ENCODE data around the gene TAOK2. TPM values are rescaled to one million over a fixed set of nuclear protein-coding genes. Genes with fewer than 3 reads are reported as not detected.
A peak's percentile ranks its signal among the peaks of the same experiment; 100 is the strongest.

Gene TAOK2
- total and polyA plus RNA-seq, 3 donors from 2014 or later: 66.5 to 140 (median 126) TPM

DNA sequence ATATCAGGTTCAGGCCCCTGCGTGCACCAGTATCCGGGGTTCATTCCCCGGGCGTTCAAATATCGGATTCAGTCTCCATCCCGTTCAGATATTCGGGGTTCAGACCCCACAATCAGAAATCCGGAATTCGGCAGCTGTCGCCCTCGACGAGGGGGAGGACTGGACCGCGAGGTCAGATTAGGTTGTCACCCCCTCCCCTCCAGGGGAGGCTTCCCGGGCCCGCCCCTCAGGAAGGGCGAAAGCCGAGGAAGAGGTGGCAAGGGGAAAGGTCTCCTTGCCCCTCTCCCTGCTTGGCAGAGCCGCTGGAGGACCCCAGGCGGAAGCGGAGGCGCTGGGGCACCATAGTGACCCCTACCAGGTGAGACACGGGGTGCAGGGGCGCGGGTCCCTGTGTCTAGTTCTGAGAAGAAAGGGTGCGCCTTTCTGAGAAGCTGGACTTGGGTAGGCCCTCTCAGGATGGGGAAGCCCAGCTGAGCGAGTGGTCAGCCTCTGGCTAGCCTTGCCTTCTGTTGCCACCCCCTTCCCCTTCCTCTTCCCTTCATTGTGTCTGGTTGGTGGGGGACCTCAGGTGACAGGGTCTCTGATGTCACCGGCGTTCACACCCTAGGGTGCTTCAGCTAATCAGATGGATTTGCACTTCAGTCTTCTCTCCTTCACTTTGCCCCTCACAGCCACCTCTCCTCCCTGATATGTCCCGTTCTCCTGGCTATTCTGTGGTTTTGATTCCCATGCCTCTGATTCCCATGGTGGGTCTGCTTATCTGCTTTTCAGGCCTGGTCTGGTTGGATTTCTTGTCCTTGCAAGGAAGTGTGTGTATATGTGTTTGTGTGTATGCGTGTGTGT, 844 bp downstream of the TAOK2 start:
- peak; percentile 26 for DNase-seq
- no peaks in the 10 kb centered on the region for H3K27me3 ChIP-seq
- H3K9me3 ChIP-seq: no peaks in the 10 kb centered on the region
- WGBS, 2 donors: 1 to 2% methylated on average over 23 to 31 of the region's 31 CpGs
- H3K4me3 ChIP-seq: peak overlapping the region; percentile 90 to 96
- peaks cover 24% of the 10 kb centered on the region for H3K4me1 ChIP-seq
- H3K36me3 ChIP-seq (ENCODE audit: low read depth, missing control alignments): no peaks in the 10 kb centered on the region
- TF ChIP-seq POLR2A (IDR thresholded peaks at IDR 0.05): no peak
- TF ChIP-seq, protein P1, sequence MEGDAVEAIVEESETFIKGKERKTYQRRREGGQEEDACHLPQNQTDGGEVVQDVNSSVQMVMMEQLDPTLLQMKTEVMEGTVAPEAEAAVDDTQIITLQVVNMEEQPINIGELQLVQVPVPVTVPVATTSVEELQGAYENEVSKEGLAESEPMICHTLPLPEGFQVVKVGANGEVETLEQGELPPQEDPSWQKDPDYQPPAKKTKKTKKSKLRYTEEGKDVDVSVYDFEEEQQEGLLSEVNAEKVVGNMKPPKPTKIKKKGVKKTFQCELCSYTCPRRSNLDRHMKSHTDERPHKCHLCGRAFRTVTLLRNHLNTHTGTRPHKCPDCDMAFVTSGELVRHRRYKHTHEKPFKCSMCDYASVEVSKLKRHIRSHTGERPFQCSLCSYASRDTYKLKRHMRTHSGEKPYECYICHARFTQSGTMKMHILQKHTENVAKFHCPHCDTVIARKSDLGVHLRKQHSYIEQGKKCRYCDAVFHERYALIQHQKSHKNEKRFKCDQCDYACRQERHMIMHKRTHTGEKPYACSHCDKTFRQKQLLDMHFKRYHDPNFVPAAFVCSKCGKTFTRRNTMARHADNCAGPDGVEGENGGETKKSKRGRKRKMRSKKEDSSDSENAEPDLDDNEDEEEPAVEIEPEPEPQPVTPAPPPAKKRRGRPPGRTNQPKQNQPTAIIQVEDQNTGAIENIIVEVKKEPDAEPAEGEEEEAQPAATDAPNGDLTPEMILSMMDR (IDR thresholded peaks at IDR 0.05): no peak
- peak overlapping the region; percentile 69 to 95 for H3K27ac ChIP-seq
- intact Hi-C loops (cut with DNase I; ENCODE audit: low total_unique reads): no loop called here

DNA sequence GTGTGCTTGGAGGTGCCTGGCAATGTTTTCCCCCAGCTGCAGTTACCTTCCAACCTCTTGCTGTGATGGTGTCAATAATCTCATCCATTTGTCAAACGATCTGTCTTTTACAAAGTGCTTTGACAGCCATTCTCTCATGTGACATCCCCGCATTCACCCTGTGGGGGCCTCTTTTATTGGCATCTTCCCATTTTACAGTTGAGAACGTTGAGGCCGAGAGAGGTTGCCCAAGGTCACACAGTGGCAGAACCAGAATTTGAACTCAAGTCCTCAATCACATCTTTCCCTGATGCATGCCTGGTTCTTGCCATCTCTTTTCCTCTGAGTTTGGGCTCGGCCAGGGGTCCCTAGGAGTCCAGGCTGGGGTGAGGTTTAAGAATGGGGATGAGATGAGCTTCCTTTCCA, 1.5 kb downstream of the TAOK2 start:
- H3K27me3 ChIP-seq: no peaks in the 10 kb centered on the region
- H3K36me3 ChIP-seq (ENCODE audit: low read depth, missing control alignments): no peaks in the 10 kb centered on the region
- H3K4me1 ChIP-seq: peaks cover 24% of the 10 kb centered on the region
- peak overlapping the region; percentile 69 to 95 for H3K27ac ChIP-seq
- TF ChIP-seq, protein P1 (IDR thresholded peaks at IDR 0.05): no peak
- no peak for TF ChIP-seq POLR2A (IDR thresholded peaks at IDR 0.05)
- 30% methylated on average over 5 of the region's 5 CpGs for WGBS, 2 donors
- no peak for DNase-seq
- H3K4me3 ChIP-seq: peak overlapping the region in 1 of 2 donors; percentile 90
- H3K9me3 ChIP-seq: no peaks in the 10 kb centered on the region
- intact Hi-C loops (cut with DNase I; ENCODE audit: low total_unique reads): no loop called here

DNA sequence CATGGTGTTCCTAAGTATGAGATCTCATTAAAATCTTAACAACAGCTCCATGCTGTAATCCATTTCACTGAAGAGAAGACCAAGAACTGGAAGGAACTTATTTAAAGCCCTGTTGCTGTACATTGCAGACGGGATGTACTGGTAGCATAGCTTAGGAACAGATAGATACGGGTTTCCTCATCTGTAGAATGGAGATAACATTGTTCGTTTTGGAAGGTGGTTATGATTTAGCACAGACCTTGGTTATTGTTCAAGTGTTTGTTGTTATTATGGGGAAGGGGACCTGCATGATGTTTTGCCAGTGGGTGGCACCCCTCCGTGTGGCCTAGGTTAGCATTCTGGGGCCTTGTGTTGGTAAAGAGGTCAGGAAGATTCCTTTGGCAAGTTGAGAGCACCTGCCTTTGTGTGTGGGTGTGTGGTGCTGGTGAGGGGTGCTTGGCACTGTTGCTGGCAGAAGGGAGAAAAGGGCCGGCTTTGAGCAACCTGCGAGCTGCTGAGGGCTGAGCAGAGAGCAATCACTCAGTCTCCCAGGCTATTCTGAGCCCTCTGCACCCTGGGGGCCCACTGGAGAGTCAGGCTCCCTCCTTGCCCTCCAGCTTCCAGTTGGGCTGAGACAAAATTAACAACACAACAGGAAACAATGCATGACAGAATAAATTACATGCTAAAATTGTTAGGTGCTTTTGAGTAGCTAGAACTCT, 2.3 kb downstream of the TAOK2 start:
- DNase-seq: no peak
- intact Hi-C loops (cut with DNase I; ENCODE audit: low total_unique reads): no loop called here
- peaks cover 24% of the 10 kb centered on the region for H3K4me1 ChIP-seq
- no peak for TF ChIP-seq POLR2A (IDR thresholded peaks at IDR 0.05)
- TF ChIP-seq, protein P1 (IDR thresholded peaks at IDR 0.05): no peak
- no peak overlapping the region for H3K4me3 ChIP-seq
- 19 to 28% methylated on average over 6 of the region's 6 CpGs for WGBS, 2 donors
- H3K27ac ChIP-seq: no peak overlapping the region
- no peaks in the 10 kb centered on the region for H3K27me3 ChIP-seq
- H3K36me3 ChIP-seq (ENCODE audit: low read depth, missing control alignments): no peaks in the 10 kb centered on the region
- no peaks in the 10 kb centered on the region for H3K9me3 ChIP-seq

DNA sequence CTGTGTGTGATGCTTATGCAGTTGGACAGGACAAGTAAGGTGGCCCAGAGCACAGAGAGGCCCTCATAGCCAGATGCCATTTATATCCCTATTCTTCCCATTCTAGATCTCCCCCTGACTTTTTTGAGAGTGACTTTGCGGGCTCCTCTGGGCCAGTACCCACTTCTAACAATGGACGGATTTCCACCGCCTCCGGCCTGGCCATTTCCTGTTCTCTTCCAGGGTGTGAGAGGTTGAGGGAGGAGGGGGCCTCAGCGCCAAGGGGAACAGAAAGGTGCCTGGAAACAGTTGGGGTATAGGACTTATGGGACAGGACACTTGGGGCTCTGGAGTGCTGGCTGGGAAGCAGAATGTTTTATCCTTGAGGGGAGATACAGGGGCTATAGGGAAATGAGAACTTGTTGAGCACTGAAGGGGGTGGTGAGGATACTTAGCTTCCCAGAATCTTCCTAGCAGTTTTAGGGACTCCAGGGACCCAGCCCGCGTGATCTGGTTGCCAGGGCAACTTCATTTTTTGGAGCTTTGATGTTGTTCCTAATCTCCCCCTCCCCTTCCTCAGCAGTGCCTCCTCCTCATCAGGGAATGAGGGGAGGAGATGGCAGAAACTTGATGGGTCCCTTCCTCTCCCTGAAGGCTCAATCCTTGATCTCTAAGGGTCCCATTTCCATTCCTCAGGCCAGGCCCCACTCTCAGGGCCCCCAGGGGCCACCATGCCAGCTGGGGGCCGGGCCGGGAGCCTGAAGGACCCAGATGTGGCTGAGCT, 3.6 kb downstream of the TAOK2 start:
- DNase-seq: no peak
- Histone ChIP-seq H3K4me3 (no peak overlapping the region), H3K27ac (peak overlapping the region in 1 of 2 donors; percentile 39), H3K4me1 (peaks cover 24% of the 10 kb centered on the region), H3K36me3 (ENCODE audit: low read depth, missing control alignments) (no peaks in the 10 kb centered on the region), H3K27me3 (no peaks in the 10 kb centered on the region), H3K9me3 (no peaks in the 10 kb centered on the region)
- intact Hi-C loops (cut with DNase I; ENCODE audit: low total_unique reads): no loop called here
- 60 to 68% methylated on average over 7 to 9 of the region's 9 CpGs for WGBS, 2 donors
- TF ChIP-seq, protein P1 (IDR thresholded peaks at IDR 0.05): no peak
- no peak for TF ChIP-seq POLR2A (IDR thresholded peaks at IDR 0.05)

Measured in testis (tissue), 3 donors.